ENCODE results near the gene TM4SF18.
"Not testable (repeated sequence)": the region's sequence is repeated elsewhere in the genome, so short reads cannot be mapped to it uniquely, and the experiment has no call there.

Gene TM4SF18, protein sequence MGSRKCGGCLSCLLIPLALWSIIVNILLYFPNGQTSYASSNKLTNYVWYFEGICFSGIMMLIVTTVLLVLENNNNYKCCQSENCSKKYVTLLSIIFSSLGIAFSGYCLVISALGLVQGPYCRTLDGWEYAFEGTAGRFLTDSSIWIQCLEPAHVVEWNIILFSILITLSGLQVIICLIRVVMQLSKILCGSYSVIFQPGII

DNA sequence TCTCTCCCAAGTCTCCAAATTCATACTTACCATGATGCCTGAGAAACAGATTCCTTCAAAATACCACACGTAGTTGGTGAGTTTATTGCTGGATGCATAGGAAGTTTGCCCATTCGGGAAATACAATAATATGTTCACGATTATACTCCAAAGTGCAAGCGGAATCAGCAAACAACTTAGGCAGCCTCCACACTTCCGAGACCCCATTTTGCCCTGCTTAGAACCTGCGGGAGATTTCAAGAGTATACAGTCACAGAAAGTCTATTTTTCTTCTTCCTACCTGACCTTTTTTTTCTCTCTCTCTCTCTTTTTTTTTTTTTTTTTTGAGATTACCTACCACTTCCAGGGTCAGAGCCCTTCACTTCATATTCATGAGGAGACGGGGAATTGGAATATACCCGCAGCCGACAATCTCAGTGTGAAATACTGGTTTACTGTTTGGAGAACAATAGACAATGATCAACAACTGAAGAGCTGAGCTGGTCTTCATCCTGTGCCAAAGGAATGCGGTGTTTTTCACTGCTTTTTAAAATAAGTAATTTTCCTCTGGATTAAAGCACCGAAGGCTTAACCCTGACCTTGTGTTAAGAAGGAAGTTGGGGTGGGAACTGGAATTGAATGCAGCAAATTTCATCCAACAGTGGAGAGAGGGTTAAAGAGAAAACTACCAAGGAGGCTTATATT is at the start of gene TM4SF18:
Gene TM4SF18 (minus strand): TSS at position 461 of the 684 bp plus-strand sequence. CDS start 254 bp downstream, at position 207.
- DNase-seq (ENCODE audit: low read depth): no peak

DNA sequence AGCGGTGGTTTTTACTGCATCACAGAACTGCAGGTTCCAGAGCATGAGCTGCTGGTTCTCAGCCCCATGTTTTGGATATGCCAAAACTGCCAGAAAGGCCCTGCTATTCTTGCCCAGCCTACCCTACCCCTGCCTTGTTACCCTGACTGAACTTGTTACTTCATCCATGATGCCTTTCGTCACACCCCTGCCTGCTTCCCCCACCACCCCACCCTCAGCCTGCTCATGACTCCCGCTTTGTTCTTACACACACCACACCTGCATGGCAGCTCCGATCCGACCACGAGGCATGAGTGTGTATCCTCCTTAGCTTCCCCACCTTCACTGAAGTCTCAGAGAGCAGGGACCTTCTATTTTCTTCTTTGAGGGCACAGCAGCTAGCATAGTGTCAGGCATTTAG is 49.1 kb upstream of the TM4SF18 start:
- no peak for DNase-seq (ENCODE audit: low read depth)

DNA sequence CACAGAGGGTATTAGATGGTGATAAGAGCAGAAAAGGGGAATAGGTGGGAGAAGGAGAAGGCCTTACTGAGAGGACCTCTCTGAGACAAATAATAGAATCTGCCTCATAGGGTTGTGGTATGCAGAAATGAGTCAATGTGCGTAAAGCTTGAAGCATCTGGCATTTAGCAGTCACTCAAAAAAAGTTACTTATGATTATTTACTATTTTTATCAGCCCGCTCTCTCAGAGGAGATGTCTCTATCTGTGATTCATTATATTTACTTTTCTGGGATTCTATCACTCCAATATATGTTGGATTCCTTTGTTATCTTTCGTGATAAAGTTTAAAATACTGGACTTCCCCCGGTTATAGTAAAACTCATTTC is 48.6 kb upstream of the TM4SF18 start:
- DNase-seq (ENCODE audit: low read depth): no peak

DNA sequence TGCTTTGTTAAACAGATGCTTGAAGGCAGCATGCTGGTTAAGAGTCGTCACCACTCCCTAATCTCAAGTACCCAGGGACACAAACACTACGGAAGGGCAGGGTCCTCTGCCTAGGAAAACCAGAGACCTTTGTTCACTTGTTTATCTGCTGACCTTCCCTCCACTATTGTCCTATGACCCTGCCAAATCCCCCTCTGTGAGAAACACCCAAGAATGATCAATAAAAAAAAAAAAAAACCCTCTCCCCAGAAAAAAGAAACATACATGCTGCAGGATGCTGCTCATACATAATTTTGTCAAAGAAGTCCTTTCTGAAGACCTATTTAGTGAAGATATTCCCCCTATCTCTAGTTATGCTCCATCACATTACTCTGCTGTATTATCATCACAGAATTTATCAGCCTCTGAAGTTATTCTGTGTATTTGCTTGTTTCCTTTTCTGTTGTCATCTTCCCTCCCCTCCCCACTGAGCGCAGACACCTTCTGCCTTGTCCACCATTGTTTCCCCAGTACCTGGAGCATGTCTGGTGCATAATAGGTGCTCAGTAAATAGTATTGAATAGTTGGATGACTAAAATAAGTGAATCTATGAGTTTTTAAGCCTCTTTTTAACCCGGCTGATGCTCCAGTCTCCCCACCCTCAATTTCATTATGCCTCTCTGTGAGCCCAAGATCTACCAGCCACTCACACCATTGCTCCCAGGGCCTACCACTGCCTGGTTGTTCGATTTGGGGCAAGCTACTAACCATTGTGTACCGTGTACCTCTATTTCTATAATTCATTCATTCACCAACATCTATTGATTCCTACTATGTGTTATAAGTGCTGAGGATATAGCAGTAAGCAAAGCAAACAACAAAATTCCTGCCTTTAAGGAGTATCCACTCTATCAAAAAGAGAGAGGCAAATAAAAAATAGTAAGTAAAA is 48.0 kb upstream of the TM4SF18 start:
- DNase-seq (ENCODE audit: low read depth): no peak

DNA sequence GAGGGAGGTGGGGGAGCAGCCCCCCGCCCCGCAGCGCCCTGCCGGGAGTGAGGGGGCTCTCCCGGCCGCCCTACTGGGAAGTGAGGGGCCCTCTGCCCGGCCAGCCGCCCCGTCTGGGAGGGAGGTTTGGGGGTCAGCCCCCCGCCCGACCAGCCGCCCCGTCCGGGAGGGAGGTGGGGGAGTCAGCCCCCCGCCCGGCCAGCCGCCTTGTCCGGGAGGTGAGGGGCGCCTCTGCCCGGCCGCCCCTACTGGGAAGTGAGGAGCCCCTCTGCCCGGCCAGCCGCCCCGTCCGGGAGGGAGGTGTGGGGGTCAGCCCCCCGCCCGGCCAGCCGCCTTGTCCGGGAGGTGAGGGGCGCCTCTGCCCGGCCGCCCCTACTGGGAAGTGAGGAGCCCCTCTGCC is 46.8 kb upstream of the TM4SF18 start:
- DNase-seq (ENCODE audit: low read depth): not testable (repeated sequence)

DNA sequence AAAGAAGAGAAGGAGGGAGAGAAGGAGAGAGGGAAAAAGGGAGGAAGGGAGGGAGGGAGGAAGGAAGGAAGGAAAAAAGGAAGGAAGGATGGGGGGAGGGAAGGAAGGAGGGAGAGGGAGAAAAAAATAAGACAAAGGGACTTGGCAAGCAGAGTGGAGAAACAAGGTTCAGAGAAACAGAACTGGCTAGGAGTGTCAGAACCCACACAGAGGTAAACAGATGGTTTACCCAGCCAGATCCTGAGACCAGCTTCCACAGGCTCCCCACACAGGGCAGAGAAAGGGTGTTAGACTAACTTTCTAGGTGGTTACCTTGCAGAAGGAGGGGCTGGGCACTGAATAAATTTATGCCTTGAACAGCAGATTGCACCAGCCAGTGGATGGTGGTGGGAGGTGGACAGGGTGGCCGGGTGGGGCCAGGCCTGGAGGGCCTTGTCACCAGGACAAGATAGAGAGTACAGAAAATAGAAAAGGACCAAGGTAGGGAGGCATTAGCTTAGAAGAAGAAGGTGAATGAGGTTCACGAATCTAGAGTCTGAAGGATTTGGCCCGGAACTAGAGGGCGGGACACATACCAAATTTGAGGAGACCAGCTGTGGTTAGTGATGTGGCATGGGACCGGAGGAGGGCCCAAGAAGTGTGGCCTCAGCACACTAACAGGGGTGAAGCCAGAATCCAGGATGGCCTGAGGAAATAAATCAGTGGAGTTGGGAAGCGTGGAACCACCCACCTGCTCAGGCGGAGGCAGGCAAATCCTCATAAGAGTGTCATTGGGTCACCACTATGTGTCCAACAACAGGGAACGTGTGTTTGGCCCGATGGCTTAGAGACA is 45.3 kb upstream of the TM4SF18 start:
- DNase-seq (ENCODE audit: low read depth): no peak

DNA sequence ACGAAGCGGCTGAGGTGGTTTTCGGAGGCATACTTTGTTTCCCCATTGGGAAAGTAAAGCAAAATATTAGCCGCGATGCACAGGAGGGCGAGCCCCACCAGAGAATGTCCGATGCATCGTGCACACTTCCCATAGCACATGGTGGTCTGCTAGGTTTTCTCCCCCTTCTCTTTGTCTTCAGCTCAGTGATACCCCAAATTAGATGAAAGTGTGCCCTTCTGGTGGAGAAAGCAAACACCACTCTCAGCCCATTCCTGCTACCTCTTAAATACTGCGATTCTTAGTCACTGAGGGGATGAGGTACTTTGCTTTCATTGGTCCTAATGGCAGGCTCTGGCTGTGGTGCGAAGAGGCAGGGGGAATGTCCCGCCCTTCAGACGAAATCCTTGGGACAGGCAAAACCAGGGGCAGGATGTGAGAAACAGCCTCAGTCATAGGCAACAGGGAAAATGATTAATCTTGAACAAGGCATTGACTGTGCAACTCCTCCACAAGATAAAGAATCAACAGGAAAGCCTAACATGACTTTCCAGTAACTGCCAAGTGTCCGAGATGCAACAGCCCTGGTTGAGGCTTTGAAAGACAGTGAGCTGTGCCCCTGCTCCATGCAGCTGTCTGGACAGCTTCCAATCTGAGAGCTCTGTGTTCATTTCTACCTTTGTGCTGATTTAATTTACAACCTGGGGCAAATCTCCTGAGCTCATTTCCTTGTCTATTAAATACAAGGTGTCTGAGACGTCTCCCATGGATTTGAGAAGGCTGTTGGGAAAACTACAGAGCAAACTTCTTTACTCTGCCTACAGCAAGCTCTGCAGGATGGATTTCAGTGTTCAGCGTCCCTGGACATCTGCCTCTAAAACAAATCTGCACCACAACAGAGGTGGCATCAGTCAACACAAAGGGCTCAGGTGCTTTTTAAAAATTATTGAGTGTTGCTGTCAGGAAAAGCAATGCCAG is 44.2 kb upstream of the TM4SF18 start, which contains the start of gene TM4SF1:
Gene TM4SF1 (minus strand): TSS at position 242 of the 957 bp plus-strand sequence. CDS start 102 bp downstream, at position 140.
- DNase-seq (ENCODE audit: low read depth): no peak

DNA sequence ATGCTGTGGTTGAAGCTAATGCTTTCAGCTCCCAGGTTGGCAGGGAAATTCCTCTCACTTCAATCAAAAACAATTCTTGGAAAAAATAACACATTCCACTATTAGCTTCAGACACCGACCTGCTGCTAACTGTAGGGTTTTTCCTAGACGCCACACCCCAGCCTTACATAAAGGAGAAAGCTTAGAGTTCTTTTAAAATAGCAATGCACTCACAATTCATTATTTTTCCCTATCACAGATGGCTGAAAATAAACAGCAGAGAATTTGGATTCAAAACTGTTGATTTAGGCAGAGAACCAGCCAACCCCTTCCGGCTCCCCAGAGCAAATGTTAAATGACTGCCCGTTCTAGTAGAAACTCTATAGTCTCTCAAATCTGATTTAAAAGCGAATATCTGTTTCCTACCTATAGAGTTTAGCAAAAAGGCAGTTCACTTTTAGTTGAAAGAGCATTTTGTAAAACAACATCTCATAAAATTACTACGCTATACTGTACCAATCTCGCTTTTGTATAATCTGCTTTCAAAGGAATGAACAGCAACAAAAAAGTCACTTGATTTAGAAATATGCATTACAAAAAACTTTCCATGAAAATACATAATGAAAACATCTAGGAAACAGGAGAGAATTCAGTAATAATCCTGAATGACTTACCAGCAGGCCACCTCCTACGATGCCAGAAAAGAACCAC is 43.4 kb upstream of the TM4SF18 start:
- no peak for DNase-seq (ENCODE audit: low read depth)

DNA sequence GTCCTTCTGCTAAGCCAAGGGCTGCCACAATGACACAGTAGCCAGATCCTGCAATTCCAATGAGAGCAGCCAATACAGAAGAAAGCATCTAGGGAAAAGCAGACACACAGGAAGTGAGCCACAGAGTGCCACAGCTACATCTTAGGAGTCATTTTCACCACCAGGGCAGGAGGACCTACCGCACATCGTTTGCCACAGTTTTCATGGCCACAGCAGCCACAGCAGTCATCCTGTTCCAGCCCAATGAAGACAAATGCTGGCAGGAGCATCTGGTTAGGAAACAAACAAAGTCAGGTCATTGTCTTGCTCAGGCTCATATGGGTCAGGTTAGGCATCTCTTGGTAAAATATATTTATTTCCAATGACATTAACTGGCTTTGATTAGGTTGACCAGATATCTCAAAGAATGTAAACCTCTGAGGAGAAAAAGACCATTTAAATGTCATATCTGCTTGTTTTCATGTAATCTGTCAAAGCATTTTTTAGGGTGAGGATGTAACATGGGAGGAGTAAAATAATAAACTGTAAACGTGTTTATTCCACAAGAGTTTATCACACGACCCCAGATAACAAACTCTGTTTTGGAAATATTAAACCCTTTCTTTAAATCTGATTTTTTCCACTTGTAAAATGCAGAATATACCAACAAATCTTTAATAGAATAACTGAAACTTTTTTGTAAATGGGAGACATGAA is 42.2 kb upstream of the TM4SF18 start:
- DNase-seq (ENCODE audit: low read depth): no peak

DNA sequence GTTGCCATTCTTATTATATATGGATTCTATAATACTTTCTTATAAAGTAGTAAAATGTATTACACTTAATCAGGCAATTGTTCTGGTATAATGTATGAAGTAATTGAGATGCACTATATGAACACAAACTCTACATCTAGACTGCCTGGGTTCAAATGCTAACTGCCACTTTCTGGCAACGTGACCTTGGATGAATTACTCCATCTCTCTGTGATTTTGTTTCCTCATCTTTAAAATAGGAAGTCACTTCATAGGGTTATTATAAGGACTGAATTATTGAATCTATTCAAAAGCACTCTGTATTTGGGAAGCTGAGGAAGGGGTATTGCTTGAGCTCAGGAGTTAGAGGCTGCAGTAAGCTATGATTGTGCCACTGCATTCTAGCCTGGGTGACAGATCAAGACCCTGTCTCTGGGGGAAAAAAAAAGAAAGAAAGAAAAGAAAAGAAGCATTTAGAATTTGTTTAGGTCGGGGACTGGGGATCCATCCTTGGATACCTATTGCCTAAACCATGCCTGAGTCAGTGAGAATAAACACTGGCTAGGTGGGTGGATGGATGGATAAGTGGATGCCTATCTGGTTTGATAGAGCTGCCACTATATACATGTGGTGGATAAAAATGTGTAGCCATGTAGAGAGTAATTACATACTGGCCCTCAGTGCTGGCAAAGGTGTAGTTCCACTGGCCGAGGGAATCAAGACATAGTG is 41.5 kb upstream of the TM4SF18 start:
- DNase-seq (ENCODE audit: low read depth): no peak

DNA sequence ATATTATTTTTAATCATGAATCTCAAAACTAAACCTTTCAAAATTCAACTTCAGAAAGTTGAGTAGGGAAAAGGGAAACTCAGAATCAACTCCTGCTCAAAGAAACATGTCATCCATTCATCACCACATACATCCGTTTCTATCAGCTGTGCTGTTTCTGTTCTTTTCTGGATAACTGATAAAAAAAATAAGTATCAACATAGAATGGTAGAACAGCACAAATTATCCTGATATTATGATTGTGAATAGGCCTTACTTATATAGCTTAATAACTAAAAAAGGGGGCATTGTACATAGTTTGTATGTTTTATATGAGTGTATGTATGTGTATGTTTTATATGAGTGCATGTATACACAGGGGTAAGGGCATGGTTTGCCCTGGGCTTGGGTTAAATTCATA is 41.0 kb upstream of the TM4SF18 start:
- no peak for DNase-seq (ENCODE audit: low read depth)

DNA sequence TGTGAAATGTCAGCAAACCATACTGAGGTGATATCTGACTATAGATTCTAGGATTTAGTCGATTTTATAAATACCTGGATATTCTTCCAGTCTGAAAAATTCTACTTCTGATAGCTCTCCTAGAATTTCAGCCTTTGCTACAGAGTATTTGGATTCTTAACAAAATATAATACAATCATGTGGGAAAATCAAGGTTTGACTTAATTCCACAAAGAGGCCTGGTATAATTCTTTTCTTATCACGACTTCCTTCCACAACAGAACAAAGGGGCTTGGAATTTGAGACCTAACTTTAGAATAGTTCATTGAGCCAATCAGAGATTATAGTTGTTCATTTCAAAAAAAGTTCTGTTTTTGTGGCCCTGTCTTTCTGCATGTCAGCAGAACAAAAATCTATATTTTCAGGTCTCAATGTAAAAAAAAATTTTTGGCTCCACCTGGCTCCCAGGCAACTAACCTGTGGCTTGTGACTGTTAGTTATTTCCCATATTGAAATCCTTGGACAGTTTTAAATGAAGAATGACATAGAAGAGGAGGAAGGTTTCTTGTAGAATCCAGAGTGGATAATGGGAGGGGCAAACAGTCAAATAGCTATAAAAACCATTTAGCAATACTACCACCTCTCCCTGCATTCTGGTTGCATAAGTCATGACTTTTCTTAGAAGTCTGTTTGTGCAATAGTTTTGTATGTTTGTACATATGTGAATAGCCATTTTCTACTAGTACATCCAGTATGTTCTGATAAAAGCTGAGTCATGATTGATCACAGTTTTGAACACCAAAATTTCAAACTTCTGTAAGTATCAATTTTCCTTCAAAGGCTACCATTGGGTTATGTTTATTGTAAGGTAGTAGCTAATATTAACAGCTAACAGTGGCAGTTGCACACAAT is 40.0 kb upstream of the TM4SF18 start:
- DNase-seq (ENCODE audit: low read depth): no peak

DNA sequence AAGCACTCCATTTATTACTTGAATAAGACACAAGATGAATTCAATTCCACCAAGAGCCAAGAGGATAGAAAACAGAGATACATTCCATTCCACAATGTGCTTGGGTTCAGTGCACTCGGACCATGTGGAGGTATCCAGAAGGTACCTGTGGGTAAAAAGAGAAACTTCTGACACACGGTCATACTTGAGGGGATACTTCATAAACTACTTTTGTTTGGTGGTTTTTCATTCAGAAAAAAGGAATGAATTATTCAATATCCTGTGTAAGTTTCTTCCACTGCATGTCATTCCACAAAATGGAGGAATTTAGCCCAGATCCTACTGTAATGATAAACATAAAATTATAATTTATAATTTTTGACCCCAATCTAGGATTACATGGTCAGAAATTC is 38.3 kb upstream of the TM4SF18 start:
- DNase-seq (ENCODE audit: low read depth): no peak

DNA sequence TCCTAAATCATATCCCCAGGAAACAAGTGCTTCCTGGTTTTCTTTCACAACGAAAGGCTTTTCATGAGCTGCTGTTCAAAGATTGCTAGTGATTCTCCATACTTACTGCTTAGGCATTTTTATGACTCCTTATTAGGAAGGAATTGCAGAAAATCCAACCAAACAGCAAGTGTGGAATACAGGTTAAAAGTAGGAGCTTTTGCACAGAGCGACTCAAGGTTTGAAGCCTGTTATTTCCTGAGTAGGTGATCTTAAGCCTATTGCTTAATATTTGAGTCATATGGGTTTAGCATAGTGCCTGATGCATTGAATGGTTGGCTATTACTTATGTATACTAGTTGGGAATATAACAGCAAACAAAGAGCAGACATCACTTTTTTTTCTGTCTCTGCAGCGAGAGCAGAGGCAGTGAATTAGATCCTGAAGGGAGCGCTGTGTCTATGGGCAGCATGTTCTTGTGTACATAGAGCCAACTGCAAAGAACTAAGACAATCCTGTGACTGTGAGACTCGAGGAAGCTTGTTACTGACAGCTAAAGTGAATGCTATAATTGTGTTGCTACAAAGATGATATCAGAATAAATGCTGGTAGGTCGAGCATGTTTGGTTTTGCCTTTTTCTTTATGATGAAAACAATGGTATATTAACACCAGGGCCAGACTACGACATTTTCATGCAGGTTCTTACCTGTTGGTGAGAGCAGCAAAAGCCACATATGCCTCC is 37.7 kb upstream of the TM4SF18 start:
- no peak for DNase-seq (ENCODE audit: low read depth)

DNA sequence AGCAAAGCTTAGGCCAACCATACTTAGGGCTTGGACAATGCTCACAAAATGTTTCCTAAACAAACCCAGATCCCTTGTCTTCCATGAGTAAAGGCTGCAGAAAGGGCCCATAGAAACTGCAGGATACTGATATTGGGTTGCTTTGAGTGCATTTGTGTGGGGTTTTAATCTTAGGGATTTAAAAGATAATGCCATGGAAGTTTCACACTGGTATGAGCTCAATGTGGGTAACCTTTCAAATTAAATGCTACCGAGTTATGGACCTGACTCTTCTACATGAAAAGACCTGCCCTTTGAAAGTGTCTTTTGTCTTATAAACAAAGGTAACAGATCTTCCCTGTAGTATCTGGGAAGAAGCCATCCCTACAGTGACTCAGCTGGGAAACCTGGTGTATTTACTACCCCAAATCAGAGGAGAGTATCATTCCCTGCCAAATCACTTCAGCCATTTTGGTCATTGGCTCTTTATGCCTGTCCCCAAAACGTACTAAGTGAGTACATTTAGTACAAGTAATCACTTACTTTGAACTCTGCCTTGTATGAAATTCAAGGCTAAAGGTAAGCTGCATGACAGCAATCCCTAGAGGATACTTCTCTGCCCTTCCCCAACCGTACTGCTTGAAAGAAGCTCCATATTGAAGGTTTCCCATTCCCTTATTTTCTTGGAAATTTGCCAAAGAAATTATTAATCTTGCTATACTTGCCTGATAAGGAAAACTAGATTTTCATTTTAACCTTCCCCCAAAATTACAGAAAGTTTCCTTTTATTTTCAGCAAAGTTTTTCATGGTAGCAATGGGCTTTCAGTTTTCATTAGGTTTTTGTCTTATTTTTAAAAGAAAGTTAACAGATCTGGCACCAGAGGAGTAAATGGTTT is 36.8 kb upstream of the TM4SF18 start:
- no peak for DNase-seq (ENCODE audit: low read depth)
